Activated naive CD4-positive, alpha-beta T cell treated with anti-CD3 and anti-CD28 coated beads, Interleukin-2, amount 50 U/mL, for 24 hours (primary cell): Measurements from ENCODE around the gene TMEM125.

Experiments used
- H3K27ac Mint-ChIP-seq: one replicate; pipeline ENCODE4 v1.8.0; 2021; ENCODE audit warnings: mild to moderate bottlenecking, mixed read lengths
- H3K27me3 Mint-ChIP-seq: one replicate; pipeline ENCODE4 v1.8.0; 2021; ENCODE audit warnings: mixed read lengths
- H3K36me3 Mint-ChIP-seq: one replicate; pipeline ENCODE4 v1.8.0; 2021; ENCODE audit warnings: mixed read lengths
- H3K4me1 Mint-ChIP-seq: one replicate; pipeline ENCODE4 v1.8.0; 2021; ENCODE audit warnings: mixed read lengths
- H3K4me3 Mint-ChIP-seq: one replicate; pipeline ENCODE4 v1.8.0; 2021; ENCODE audit warnings: mild to moderate bottlenecking, mixed read lengths
- H3K9me3 Mint-ChIP-seq: one replicate; pipeline ENCODE4 v1.8.0; 2021; ENCODE audit warnings: mixed read lengths

Gene TMEM125

GRCh38 chr1:43293896-43294760 lies 24.3 kb downstream of the TMEM125 start:
- Mint-ChIP-seq H3K9me3 (no peaks in the 10 kb centered on the region), H3K4me3 (no peak overlapping the region), H3K4me1 (peaks cover 22% of the 10 kb centered on the region), H3K27me3 (no peaks in the 10 kb centered on the region), H3K27ac (no peak overlapping the region), H3K36me3 (no peaks in the 10 kb centered on the region)

- H3K36me3 Mint-ChIP-seq, result no peaks in the 10 kb centered on the region
- H3K4me1 Mint-ChIP-seq, result peaks cover 22% of the 10 kb centered on the region
- no peaks in the 10 kb centered on the region for H3K27me3 Mint-ChIP-seq
- H3K9me3 Mint-ChIP-seq, result no peaks in the 10 kb centered on the region
- H3K27ac Mint-ChIP-seq, result no peak overlapping the region
- H3K4me3 Mint-ChIP-seq, result no peak overlapping the region
These were observed 25.0 kb downstream of the TMEM125 start for GRCh38 chr1:43294761-43295160.

GRCh38 chr1:43296207-43296606 lies 26.4 kb downstream of the TMEM125 start:
- Mint-ChIP-seq H3K4me1 (peaks cover 22% of the 10 kb centered on the region), H3K27ac (peak overlapping the region; percentile 62), H3K27me3 (no peaks in the 10 kb centered on the region), H3K9me3 (no peaks in the 10 kb centered on the region), H3K36me3 (no peaks in the 10 kb centered on the region), H3K4me3 (no peak overlapping the region)

GRCh38 chr1:43298055-43298454 lies 28.3 kb downstream of the TMEM125 start:
- no peaks in the 10 kb centered on the region for H3K27me3 Mint-ChIP-seq
- peaks cover 22% of the 10 kb centered on the region for H3K4me1 Mint-ChIP-seq
- H3K36me3 Mint-ChIP-seq, result no peaks in the 10 kb centered on the region
- no peaks in the 10 kb centered on the region for H3K9me3 Mint-ChIP-seq
- H3K4me3 Mint-ChIP-seq, result no peak overlapping the region
- H3K27ac Mint-ChIP-seq, result no peak overlapping the region

- no peaks in the 10 kb centered on the region for H3K9me3 Mint-ChIP-seq
- no peaks in the 10 kb centered on the region for H3K36me3 Mint-ChIP-seq
- H3K27ac Mint-ChIP-seq, result no peak overlapping the region
- H3K4me1 Mint-ChIP-seq, result peaks cover 22% of the 10 kb centered on the region
- no peak overlapping the region for H3K4me3 Mint-ChIP-seq
- H3K27me3 Mint-ChIP-seq, result no peaks in the 10 kb centered on the region
These were observed 29.3 kb downstream of the TMEM125 start for GRCh38 chr1:43299101-43299500.

- Mint-ChIP-seq H3K36me3 (no peaks in the 10 kb centered on the region), H3K4me1 (peaks cover 12% of the 10 kb centered on the region), H3K9me3 (no peaks in the 10 kb centered on the region), H3K27ac (no peak within 1 kb of the TSS), H3K27me3 (no peaks in the 10 kb centered on the region), H3K4me3 (no peak within 1 kb of the TSS)
These were observed 30.8 kb downstream of the TMEM125 start, which contains the start of gene TIE1 for GRCh38 chr1:43300378-43301094. TSS of gene TIE1 (plus strand) at chr1:43300982. CDS start at chr1:43301072, 90 bp downstream.

GRCh38 chr1:43302201-43302600 lies 32.4 kb downstream of the TMEM125 start:
- H3K36me3 Mint-ChIP-seq, result no peaks in the 10 kb centered on the region
- no peak overlapping the region for H3K4me3 Mint-ChIP-seq
- H3K27me3 Mint-ChIP-seq, result no peaks in the 10 kb centered on the region
- H3K27ac Mint-ChIP-seq, result no peak overlapping the region
- H3K9me3 Mint-ChIP-seq, result no peaks in the 10 kb centered on the region
- H3K4me1 Mint-ChIP-seq, result no peaks in the 10 kb centered on the region

- Mint-ChIP-seq H3K4me1 (no peaks in the 10 kb centered on the region), H3K27ac (no peak overlapping the region), H3K27me3 (no peaks in the 10 kb centered on the region), H3K4me3 (no peak overlapping the region), H3K36me3 (no peaks in the 10 kb centered on the region), H3K9me3 (no peaks in the 10 kb centered on the region)
These were observed 33.1 kb downstream of the TMEM125 start for GRCh38 chr1:43302721-43303470.

- Mint-ChIP-seq H3K4me3 (no peak overlapping the region), H3K27ac (no peak overlapping the region), H3K9me3 (no peaks in the 10 kb centered on the region), H3K4me1 (no peaks in the 10 kb centered on the region), H3K27me3 (no peaks in the 10 kb centered on the region), H3K36me3 (no peaks in the 10 kb centered on the region)
These were observed 33.9 kb downstream of the TMEM125 start for GRCh38 chr1:43303471-43304313.

GRCh38 chr1:43304314-43304681 lies 34.5 kb downstream of the TMEM125 start:
- H3K4me3 Mint-ChIP-seq, result no peak overlapping the region
- no peaks in the 10 kb centered on the region for H3K4me1 Mint-ChIP-seq
- H3K9me3 Mint-ChIP-seq, result no peaks in the 10 kb centered on the region
- no peaks in the 10 kb centered on the region for H3K27me3 Mint-ChIP-seq
- H3K27ac Mint-ChIP-seq, result no peak overlapping the region
- no peaks in the 10 kb centered on the region for H3K36me3 Mint-ChIP-seq

GRCh38 chr1:43304771-43305300 lies 35.1 kb downstream of the TMEM125 start:
- H3K4me1 Mint-ChIP-seq, result no peaks in the 10 kb centered on the region
- H3K27ac Mint-ChIP-seq, result no peak overlapping the region
- H3K36me3 Mint-ChIP-seq, result no peaks in the 10 kb centered on the region
- no peaks in the 10 kb centered on the region for H3K27me3 Mint-ChIP-seq
- H3K9me3 Mint-ChIP-seq, result no peaks in the 10 kb centered on the region
- no peak overlapping the region for H3K4me3 Mint-ChIP-seq

- Mint-ChIP-seq H3K4me1 (no peaks in the 10 kb centered on the region), H3K36me3 (no peaks in the 10 kb centered on the region), H3K27ac (no peak overlapping the region), H3K27me3 (no peaks in the 10 kb centered on the region), H3K9me3 (no peaks in the 10 kb centered on the region), H3K4me3 (no peak overlapping the region)
These were observed 35.7 kb downstream of the TMEM125 start for GRCh38 chr1:43305461-43305860.

GRCh38 chr1:43305926-43306687 lies 36.3 kb downstream of the TMEM125 start:
- Mint-ChIP-seq H3K27ac (no peak overlapping the region), H3K4me1 (no peaks in the 10 kb centered on the region), H3K36me3 (no peaks in the 10 kb centered on the region), H3K27me3 (no peaks in the 10 kb centered on the region), H3K9me3 (no peaks in the 10 kb centered on the region), H3K4me3 (no peak overlapping the region)

GRCh38 chr1:43306688-43307457 lies 37.1 kb downstream of the TMEM125 start:
- H3K4me1 Mint-ChIP-seq, result no peaks in the 10 kb centered on the region
- no peaks in the 10 kb centered on the region for H3K27me3 Mint-ChIP-seq
- H3K4me3 Mint-ChIP-seq, result no peak overlapping the region
- no peak overlapping the region for H3K27ac Mint-ChIP-seq
- H3K9me3 Mint-ChIP-seq, result no peaks in the 10 kb centered on the region
- no peaks in the 10 kb centered on the region for H3K36me3 Mint-ChIP-seq
